HepG2 (cell line): ENCODE data around the gene TSEN34. TPM values are rescaled to one million over a fixed set of nuclear protein-coding genes. Genes with fewer than 3 reads are reported as not detected.
A peak's percentile ranks its signal among the peaks of the same experiment; 100 is the strongest.
"Not testable (repeated sequence)": the region's sequence is repeated elsewhere in the genome, so short reads cannot be mapped to it uniquely, and the experiment has no call there.

Experiments
- ATAC-seq: fragments of 200-7000 bp; cut with Tn5 transposase; 3 replicates; pipeline ENCODE4 v1.9.1; 2020; ENCODE audit warnings: mild to moderate bottlenecking, moderate library complexity
- BruUV-seq: library from RNA; stranded (reverse); fragments of 400-500 nt; replicated peaks from 2 replicates; lab custom pipeline; 2021; lab: Mats Ljungman, UMichigan
- CTCF ChIA-PET: fragments of 300-600 bp; formaldehyde crosslinking; extraction: SDS; loops from one replicate; lab custom pipeline; 2021; ENCODE audit warnings: low total read pairs, inconsistent platforms, low intra/inter-chr PET ratio; lab: Yijun Ruan, JAX
- POLR2A ChIA-PET: fragments of 350-600 bp; sonication (Branson Sonifier 250); formaldehyde crosslinking; loops from one replicate; lab custom pipeline; 2020; ENCODE audit warnings: antibody characterized with exemption, inconsistent platforms; lab: Yijun Ruan, JAX
- DNase-seq: peaks from one replicate; pipeline ENCODE4 v3.0.0-alpha.2; 2015; ENCODE audit warnings: low spot score
- FAIRE-seq: peaks from 3 replicates; lab custom pipeline; 2011; peaks lifted over from hg19 to GRCh38; lab: Jason Lieb, UNC
- H2AFZ ChIP-seq: one replicate; pipeline ENCODE4 v1.6.1; 2011; ENCODE audit warnings: low read length, inconsistent platforms
- H3K27ac ChIP-seq: fragments of 300-600 bp; 3 replicates; pipeline ENCODE4 v1.8.0; 2011; ENCODE audit warnings: mixed run types, mild to moderate bottlenecking, mixed read lengths, low read length, inconsistent platforms; ENCODE audit not compliant: insufficient read depth; ENCODE audit errors: extremely low read length
- H3K27me3 ChIP-seq, 2 experiments: fragments of 200-600 bp in 1 of 2; 2 replicates in 1 of 2; 3 replicates in 1 of 2; pipeline versions ENCODE4 v1.6.0 to v1.8.0; 2011; ENCODE audit warnings: low read length in 2 of 2, mild to moderate bottlenecking in 2 of 2, moderate library complexity in 2 of 2, inconsistent platforms in 1 of 2; ENCODE audit not compliant: insufficient read depth in 2 of 2, control insufficient read depth in 1 of 2
- H3K36me3 ChIP-seq, 2 experiments: fragments of 200-600 bp in 1 of 2; replicated peaks in 1 of 2; 2 replicates in 1 of 2; 3 replicates in 1 of 2; pipeline versions ENCODE4 v1.5.1 to v1.8.0; 2011; ENCODE audit warnings: low read length in 2 of 2, inconsistent platforms in 1 of 2; ENCODE audit not compliant: insufficient read depth in 2 of 2, control insufficient read depth in 1 of 2
- H3K4me1 ChIP-seq: 2 replicates; pipeline ENCODE4 v1.5.1; 2012; ENCODE audit warnings: low read length, inconsistent platforms; ENCODE audit not compliant: insufficient read depth
- H3K4me2 ChIP-seq: 2 replicates; pipeline ENCODE4 v1.6.0; 2011; ENCODE audit warnings: low read depth, low read length, inconsistent platforms
- H3K4me3 ChIP-seq, 3 experiments: fragments of 200-600 bp in 1 of 3; sonication (generic), shearing (Covaris generic) in 1 of 3; replicated peaks in 1 of 3; 2 replicates each; pipeline ENCODE4 v1.5.1; 2011 to 2016; ENCODE audit warnings: low read length in 3 of 3, inconsistent platforms in 2 of 3, low read depth in 2 of 3, mild to moderate bottlenecking in 2 of 3, control low read depth in 1 of 3, mixed read lengths in 1 of 3; ENCODE audit not compliant: insufficient read depth in 1 of 3
- H3K79me2 ChIP-seq: one replicate; pipeline ENCODE4 v1.6.1; 2011; ENCODE audit warnings: low read length, inconsistent platforms; ENCODE audit not compliant: insufficient read depth
- H3K9ac ChIP-seq: 2 replicates; pipeline ENCODE4 v1.6.0; 2011; ENCODE audit warnings: mild to moderate bottlenecking, low read depth, low read length, inconsistent platforms; ENCODE audit not compliant: insufficient read depth
- H3K9me3 ChIP-seq: 2 replicates; pipeline ENCODE4 v1.5.1; 2012; ENCODE audit warnings: mild to moderate bottlenecking, low read length
- H4K20me1 ChIP-seq: 2 replicates; pipeline ENCODE4 v1.6.0; 2011; ENCODE audit warnings: inconsistent platforms, mild to moderate bottlenecking, low read length, moderate library complexity; ENCODE audit not compliant: insufficient read depth
- AGO2 ChIP-seq: fragments of 200-400 bp; formaldehyde crosslinking; optimal IDR thresholded peaks from 2 replicates; pipeline ENCODE3; 2017; ENCODE audit warnings: mild to moderate bottlenecking, low read depth, low read length, moderate library complexity
- GABPB1 ChIP-seq: IDR thresholded peaks from 2 replicates; pipeline ENCODE4 v1.6.1; 2016; ENCODE audit warnings: mild to moderate bottlenecking, missing genetic modification reagents, moderate library complexity, missing compliant biosample characterization
- NPAS2 ChIP-seq: sonication (generic); formaldehyde crosslinking; IDR thresholded peaks from 2 replicates; pipeline ENCODE4 v1.8.0; 2022; ENCODE audit warnings: mild to moderate bottlenecking, missing genetic modification reagents, borderline replicate concordance
- PCBP1 ChIP-seq: fragments of 200-400 bp; formaldehyde crosslinking; IDR thresholded peaks from 2 replicates; pipeline ENCODE4 v1.6.1; 2017; ENCODE audit warnings: mild to moderate bottlenecking, low read depth, low read length, borderline replicate concordance
- PCBP2 ChIP-seq: fragments of 200-400 bp; formaldehyde crosslinking; optimal IDR thresholded peaks from 2 replicates; pipeline ENCODE3; 2018; ENCODE audit warnings: low read length, low read depth; ENCODE audit not compliant: poor library complexity, severe bottlenecking
- RBFOX2 ChIP-seq: fragments of 200-400 bp; formaldehyde crosslinking; IDR thresholded peaks from 2 replicates; pipeline ENCODE4 v1.6.1; 2017; ENCODE audit warnings: low read depth, mild to moderate bottlenecking, low read length
- RBM22 ChIP-seq: fragments of 200-400 bp; formaldehyde crosslinking; optimal IDR thresholded peaks from 2 replicates; pipeline ENCODE3; 2017; ENCODE audit warnings: mild to moderate bottlenecking, low read length, moderate library complexity
- ZBTB21 ChIP-seq: sonication (generic); formaldehyde crosslinking; IDR thresholded peaks from 2 replicates; pipeline ENCODE4 v1.4.0; 2020; ENCODE audit warnings: missing genetic modification reagents
- WGBS: methylation state at CpG from one replicate; pipeline ENCODE4 v1.1.6; 2017; ENCODE audit warnings: low lambda C conversion rate; 5-methylcytosine and 5-hydroxymethylcytosine counted together
- in situ Hi-C: cut with HindIII; loops from 2 replicates; pipeline ENCODE4 v1.10.0; 2017; ENCODE audit warnings: low pct_unique_long_range_greater_than_20kb; ENCODE audit not compliant: extremely low pct_ligation_motif_present
- intact Hi-C: fragments of 100-400 bp; cut with micrococcal nuclease; formaldehyde crosslinking; loops from one replicate; pipeline ENCODE4 v1.10.0; 2022; ENCODE audit not compliant: unreplicated experiment
- polyA plus RNA-seq, 8 experiments: library from polyadenylated mRNA; depleted of rRNA in 3 of 8; stranded (reverse) in 7 of 8; unstranded in 1 of 8; fragments of >200 nt; fragmentation: Illumina TruSeq in 4 of 8; extraction: Trizol in 4 of 8; gene quantifications; 2 replicates each; pipeline versions ENCODE4 v1.2.1 to v1.2.3, GENCODE V29; 2011 to 2016; ENCODE audit warnings: low read depth in 4 of 8, missing spikeins in 1 of 8, mixed read lengths in 1 of 8; ENCODE audit not compliant: insufficient read depth in 1 of 8
- total RNA-seq, 5 experiments: library from RNA; depleted of rRNA; stranded (reverse); fragments of >200 nt; fragmentation: Illumina TruSeq; extraction: Trizol; gene quantifications; 2 replicates each; pipeline ENCODE4 v1.2.3, GENCODE V29; 2016; ENCODE audit warnings: low read depth in 1 of 5
- TF ChIP-seq, protein P1 (sequence below): sonication (generic); formaldehyde crosslinking; IDR thresholded peaks from 2 replicates; pipeline ENCODE4 v1.4.0; 2020; ENCODE audit warnings: missing genetic modification reagents, low read depth, mild to moderate bottlenecking, borderline replicate concordance

Gene TSEN34
- total and polyA plus RNA-seq, 2 of the 13 experiments (the other 11 are each of a cell fraction or from before 2014, with no cell fraction given) = 55.1 to 65.4 TPM

GRCh38 chr19:54181894-54182293 lies 9.2 kb upstream of the TSEN34 start:
- H3K4me1 ChIP-seq, in situ Hi-C loops, ATAC-seq, H2AFZ ChIP-seq, H3K9ac ChIP-seq, H3K79me2 ChIP-seq, CTCF ChIA-PET, FAIRE-seq, BruUV-seq, H3K4me2 ChIP-seq, H3K27ac ChIP-seq, DNase-seq, intact Hi-C loops, H3K4me3 ChIP-seq, H3K27me3 ChIP-seq, H4K20me1 ChIP-seq, POLR2A ChIA-PET, H3K9me3 ChIP-seq: not testable (repeated sequence)
- 90% methylated on average over 3 of the region's 3 CpGs for WGBS
- TF ChIP-seq PCBP1 = 0 out of 2 replicates have a peak, but pooled peaks have one; percentile 27
- peak; percentile 54 for TF ChIP-seq PCBP2
- H3K36me3 ChIP-seq = peaks cover 1 to 13% of the 10 kb centered on the region in 2 experiments; a peak in 2 of 5 replicates

- Histone ChIP-seq H3K4me2 (no peak overlapping the region), H3K9me3 (no peaks in the 10 kb centered on the region), H3K4me3 (no peak overlapping the region), H3K27ac (no peak overlapping the region), H3K9ac (no peak overlapping the region), H3K4me1 (peaks cover 20% of the 10 kb centered on the region), H3K79me2 (peaks cover 5% of the 10 kb centered on the region), H3K27me3 (no peaks in the 10 kb centered on the region), H4K20me1 (peaks cover 5% of the 10 kb centered on the region; the same call in 1 of the 2 replicates), H2AFZ (no peak overlapping the region), H3K36me3 (peaks cover 1 to 15% of the 10 kb centered on the region in 2 experiments; a peak in 1 of 5 replicates)
- FAIRE-seq (no peak), DNase-seq (no peak), ATAC-seq (no peak)
- CTCF ChIA-PET = no interaction called here
- intact Hi-C loops = no loop called here
- no TSS peak for BruUV-seq
- 99% methylated on average over 8 of the region's 11 CpGs for WGBS
- POLR2A ChIA-PET = no interaction called here
- in situ Hi-C loops = no loop called here
- TF ChIP-seq AGO2 (peak; percentile 40), RBM22 (peak; percentile 14), GABPB1 (no peak), RBFOX2 (0 out of 2 replicates have a peak, but pooled peaks have one; percentile 21), NPAS2 (no peak), ZBTB21 (CRISPR knock-in tag) (no peak)
- TF ChIP-seq, protein P1, sequence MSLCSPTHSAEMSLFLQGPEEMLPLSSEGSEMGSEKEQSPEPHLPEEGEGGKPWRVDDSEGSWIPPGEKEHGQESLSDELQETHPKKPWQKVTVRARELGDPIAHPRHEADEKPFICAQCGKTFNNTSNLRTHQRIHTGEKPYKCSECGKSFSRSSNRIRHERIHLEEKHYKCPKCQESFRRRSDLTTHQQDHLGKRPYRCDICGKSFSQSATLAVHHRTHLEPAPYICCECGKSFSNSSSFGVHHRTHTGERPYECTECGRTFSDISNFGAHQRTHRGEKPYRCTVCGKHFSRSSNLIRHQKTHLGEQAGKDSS = no peak
- TF ChIP-seq, all 625 proteins: peak for 3
Measured at GRCh38 chr19:54183431-54183830, 7.7 kb upstream of the TSEN34 start.
